Stimulated activated CD4-positive, alpha-beta T cell treated with anti-CD3 and anti-CD28 coated beads, Interleukin-12 subunit alpha, Interleukin-12 subunit beta, amount 100 ng/mL, for 24 hours (primary cell): ENCODE results near the gene GABARAP.

ENCODE experiments used
- DNase-seq, 2 experiments: peaks; one replicate each; pipeline ENCODE4 v3.0.0-alpha.2; 2020; ENCODE audit warnings: low read depth in 2 of 2

Gene GABARAP

DNA sequence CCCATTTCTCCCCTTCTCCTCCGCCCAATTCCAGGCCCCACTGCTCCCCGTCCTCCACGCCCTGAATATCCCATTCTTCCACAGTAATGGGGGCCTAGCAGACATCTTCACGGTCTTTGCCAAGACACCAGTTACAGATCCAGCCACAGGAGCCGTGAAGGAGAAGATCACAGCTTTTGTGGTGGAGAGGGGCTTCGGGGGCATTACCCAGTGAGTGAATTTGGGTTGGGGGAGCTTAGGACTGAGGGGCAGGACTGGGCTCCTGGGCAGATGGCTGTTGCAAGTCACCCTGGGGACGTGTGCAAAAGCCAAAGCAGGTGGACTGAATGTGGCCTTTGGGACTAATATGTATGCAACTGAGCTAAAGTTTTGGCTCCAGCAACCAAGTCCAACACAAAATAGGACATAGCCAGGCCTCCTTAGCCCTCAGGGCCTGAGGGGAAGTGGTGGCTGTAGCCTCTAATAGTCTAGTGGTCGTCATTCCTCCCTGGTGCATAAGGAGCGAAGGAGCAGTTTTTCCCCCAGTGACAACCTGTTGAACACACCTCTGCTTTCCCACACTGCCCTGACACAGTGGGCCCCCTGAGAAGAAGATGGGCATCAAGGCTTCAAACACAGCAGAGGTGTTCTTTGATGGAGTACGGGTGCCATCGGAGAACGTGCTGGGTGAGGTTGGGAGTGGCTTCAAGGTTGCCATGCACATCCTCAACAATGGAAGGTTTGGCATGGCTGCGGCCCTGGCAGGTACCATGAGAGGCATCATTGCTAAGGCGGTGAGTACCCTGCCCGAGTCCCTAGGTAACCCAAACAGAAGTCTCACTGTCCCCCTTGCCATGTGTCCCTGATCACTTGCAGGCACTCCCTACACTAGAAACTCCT is 19.9 kb downstream of the GABARAP start:
- no peak for DNase-seq

DNA sequence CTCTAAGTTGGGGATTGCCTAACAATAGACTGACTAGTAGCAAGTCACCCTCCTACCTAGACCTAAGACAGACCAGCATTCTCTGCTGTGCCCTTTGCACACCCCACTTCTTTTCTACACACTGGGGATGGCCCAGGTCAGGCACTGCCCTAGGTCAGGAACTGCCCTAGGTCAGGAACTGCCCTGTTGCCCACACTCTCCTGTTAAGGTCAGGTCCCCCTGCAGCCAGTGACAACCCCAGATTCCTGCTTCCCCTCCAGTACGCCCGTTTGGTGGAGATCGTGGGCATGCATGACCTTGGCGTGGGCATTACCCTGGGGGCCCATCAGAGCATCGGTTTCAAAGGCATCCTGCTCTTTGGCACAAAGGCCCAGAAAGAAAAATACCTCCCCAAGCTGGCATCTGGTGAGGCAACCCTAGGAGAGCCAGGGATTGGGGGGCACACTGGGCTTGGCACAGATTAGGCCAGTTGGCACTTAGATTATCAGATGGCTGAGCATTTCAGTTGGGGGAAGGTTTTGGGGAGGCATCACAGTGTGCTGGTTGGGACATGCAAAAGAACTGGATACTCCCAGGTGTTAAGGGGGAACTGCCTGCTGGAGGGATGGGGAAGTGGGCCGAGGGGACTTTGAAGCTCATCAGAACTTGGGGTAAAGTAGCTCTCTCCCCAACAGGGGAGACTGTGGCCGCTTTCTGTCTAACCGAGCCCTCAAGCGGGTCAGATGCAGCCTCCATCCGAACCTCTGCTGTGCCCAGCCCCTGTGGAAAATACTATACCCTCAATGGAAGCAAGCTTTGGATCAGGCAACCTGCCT is 20.8 kb downstream of the GABARAP start:
- DNase-seq, result no peak

DNA sequence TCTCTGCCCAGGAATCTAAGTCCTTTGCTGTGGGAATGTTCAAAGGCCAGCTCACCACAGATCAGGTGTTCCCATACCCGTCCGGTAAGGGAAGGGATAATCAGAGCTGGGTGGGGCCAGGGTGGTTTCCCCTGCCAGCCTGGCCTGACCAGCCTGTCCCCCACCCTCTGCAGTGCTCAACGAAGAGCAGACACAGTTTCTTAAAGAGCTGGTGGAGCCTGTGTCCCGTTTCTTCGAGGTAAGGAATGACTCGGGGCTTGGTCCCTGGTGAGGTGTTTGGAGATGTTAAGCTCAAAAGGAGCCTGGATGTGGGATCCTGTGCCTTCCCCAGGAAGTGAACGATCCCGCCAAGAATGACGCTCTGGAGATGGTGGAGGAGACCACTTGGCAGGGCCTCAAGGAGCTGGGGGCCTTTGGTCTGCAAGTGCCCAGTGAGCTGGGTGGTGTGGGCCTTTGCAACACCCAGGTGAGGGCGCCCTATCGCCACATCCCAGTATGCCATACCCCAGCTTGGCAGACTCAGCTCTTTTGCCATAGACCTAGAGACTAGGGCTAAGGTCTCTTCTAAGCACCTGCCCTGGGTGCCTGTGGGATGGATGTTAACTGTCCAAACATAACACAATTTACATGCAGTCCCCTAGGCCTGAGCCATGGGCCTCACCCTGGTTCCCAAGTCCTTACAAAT is 21.5 kb downstream of the GABARAP start:
- no peak for DNase-seq

DNA sequence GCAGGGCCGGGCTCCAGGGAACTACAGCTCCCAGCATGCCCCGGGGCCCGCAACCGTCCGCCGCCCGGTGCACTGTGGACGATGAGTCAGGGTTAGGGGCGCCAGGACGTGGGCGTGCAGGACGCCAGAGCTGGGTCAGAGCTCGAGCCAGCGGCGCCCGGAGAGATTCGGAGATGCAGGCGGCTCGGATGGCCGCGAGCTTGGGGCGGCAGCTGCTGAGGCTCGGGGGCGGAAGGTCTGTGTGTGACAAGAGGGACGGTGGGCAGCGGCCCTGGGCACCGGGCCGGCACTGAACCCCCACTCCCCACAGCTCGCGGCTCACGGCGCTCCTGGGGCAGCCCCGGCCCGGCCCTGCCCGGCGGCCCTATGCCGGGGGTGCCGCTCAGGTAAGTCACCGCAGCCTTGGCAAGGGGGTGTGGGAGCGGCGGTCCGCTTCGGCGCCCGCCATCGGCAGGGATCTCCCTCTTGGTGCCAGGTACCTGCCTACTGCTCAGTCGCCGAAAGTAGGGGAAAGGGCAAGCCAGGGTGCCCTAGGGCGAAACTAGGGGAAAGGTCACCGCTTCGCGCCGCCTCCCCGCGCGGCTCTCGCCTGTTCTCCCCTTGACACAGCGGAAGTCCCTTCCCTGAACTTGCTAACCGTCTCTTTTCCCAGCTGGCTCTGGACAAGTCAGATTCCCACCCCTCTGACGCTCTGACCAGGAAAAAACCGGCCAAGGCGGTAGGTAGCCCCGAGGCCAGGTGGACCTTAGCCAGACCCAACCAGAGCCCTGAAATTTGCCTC is 22.2 kb downstream of the GABARAP start, which contains the start of the genes ACADVL and DLG4:
ACADVL (plus strand) TSS at position 127 of the 781 bp plus-strand sequence; CDS start at position 174, 47 bp downstream.
DLG4 (minus strand) TSS at position 25 of the 781 bp plus-strand sequence.
- DNase-seq, result peak; percentile 72 to 83

DNA sequence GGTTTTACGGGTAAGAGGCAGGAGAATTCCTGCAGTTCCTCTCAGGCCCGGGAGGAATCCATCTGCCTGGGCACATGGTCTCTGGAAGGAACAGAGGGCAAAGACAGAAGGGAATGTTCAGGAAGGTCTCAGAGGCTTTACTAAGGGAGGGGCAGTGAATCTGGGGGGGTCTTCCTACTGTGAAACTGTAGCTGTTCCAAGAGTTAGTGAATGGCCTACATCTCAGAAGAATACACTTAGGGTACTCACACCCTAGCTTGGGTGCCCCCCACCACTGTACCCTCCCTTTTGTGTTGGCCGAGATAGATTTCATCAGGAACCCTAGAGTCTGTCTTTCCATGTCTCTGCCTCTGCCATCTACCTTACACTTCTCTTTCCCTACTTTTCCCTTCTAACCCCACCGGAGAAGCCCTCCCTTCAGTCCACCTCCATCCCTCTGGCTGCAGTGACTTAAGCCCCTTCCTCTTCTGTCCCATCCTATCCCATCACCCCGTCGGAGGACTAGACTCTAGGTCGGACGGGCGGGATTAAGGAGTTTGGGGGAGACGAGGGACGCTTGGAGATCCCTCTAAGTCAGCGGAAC is 22.9 kb downstream of the GABARAP start:
- DNase-seq, result no peak

DNA sequence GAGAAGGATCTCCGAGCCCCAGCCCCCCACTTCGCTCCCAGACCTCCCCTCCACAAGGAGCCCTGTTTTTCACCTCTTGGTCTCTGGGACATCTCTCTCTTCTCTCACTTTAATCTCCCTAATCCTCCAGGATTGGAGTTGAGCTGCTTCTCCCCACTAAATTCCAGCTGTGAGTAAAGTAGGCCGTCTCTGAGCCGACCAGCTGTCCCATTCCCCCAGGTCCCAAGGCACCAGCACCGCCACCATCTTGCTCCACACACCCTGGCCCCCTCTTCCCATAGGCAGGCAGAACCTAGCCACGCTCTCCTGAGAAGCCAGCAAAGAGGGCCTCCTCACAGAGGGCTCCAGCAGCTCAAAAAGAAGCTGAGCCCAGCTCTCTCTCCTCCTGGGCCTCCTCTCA is 23.5 kb downstream of the GABARAP start:
- DNase-seq, result no peak

DNA sequence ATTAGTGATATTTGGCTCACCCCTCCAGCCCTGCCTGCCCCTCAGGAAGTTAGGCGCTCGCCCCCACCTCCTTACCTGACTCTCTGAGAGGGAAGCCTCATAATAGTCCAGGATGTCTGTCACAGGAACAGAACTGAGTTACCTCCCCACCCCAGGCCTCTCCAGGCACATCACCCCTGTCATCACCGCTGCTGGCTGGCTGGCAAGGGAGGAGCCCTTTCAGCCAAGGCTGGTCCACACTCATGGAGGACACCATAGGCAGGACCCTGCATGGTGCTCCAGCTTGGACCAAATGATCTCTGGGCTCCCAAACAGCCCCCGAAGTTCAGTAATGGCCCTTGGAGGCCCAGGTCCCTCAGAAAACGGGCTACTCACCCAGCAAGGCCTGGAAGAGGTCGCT is 24.1 kb downstream of the GABARAP start:
- DNase-seq, result no peak

DNA sequence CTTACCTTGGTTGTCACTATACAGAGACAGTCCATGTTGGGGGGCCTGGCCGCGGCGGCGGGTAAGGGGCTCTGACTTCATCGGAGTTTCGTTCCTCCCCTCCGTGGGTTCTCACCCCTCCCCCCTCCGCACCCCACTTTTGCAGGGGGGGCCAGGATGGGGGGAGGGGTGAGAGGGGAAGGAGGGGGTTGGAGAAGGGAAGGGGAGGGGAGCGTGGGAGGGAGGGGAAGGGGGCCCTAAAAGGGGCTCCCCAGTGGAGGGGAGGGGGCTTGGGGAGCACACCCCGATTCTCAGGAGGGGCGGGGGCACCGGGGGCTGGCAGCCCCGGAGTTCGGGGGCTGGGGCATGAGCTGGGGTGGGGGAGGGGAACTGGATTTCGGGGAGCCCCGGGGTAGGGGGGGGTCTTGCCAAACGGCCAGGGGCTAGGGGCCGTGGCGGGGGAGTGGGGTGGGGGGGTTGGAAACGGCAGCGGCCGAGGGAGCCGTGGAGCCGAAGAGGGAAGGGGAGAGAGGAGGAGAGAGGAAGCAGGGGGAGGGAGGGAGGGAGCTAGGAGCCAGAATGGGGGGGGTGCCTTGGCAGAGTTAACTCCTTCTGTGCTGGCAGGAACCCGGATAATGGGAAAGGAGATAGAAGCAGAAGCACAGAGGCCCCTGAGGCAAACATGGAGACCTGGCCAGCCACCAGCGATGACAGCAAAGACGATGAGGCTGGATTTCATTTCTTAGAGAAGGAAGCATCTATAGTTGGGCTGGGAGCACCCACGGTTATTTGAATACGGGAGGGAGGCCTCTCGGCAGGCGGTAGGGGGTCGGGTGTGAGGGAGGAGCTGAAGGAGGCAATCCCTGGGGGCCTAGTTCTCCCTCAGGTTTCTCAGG is 24.9 kb downstream of the GABARAP start:
- no peak for DNase-seq

DNA sequence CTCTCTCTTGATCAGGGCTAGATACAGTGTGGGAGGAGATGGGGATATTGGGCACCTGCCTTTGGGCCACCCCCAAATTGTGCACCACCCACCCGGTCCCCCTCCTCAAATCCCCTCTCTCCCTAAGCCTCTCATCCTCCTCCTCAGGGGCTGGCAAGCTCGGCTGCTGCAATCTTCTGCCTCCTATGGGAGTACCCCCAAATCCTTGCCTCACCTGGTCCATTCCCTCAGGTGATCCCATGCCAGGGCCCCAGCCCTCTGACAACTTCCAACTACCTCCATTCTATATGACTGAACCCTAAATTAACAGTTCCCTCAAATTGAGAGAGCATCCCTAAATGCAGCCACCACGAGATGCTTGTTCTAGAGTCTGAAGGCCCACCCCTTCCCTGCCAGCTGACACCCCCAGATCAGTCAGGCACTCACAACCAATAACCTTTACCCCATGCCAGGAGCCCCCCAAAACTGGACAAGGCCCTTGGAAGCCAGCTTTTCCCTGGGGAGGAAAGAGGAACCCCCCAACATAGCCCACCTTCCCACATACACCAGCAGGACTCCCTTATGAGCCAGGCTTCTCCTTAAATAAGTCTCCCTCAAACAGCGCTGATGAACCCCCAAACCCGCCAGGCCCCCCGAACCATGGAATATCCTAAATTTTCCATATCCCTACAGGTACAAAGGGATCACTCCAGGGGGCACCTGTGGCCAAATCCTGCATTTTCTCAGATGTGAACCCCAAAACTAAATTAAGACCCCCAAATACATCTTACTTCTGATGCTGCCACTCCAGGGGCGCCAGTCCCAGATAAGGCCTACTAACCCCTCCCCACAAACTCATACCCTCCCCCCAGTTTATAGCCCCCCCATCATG is 25.8 kb downstream of the GABARAP start:
- DNase-seq, result no peak

DNA sequence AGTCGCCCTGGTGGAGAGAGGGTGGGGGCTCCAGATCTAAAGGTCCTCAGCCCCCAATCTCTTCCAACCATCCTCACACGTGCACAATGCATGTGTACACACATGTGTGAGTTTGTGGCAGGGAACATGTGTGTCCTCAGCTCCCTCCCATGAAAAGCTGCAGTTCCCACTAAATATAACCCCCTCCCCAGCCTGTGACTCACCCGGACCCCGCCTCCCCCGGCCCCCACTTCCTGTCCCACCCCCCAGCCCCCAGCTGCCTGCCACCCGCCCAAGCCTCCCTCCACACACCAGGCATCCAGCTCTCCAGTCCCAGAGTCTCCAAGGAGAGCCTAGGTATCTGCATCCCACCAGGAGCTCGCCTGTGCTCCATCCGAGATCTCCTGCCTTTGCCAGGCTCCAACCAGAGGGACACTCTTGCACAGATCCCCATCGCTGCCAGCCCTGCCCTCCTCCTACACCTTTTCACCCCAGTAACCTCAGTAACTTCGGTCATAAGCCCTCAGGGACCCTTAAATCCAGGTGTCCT is 26.5 kb downstream of the GABARAP start:
- no peak for DNase-seq

DNA sequence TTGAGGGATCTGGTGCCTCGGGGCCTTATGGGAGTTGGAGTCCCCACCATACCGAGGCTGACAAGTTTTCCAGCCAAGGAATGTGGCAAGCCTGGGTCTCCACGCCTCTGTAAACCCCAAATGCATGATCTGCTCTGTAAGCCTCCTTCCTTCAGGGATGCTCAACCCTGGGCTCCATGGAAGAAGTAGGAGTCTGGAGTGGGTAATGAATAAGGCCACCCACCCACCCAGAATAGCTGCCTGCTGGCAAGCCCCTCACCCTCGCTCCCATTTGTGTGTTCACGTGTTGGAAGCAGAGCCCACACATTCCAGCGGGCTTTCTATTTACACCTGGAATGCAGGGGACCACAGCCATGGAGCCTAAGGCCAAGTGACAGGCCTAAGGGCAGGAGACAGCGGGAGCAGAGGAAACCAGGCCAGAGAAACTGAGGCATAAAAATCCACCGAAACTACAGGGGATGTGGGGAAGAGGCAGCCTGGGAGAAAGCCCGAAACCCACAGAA is 27.1 kb downstream of the GABARAP start:
- no peak for DNase-seq

DNA sequence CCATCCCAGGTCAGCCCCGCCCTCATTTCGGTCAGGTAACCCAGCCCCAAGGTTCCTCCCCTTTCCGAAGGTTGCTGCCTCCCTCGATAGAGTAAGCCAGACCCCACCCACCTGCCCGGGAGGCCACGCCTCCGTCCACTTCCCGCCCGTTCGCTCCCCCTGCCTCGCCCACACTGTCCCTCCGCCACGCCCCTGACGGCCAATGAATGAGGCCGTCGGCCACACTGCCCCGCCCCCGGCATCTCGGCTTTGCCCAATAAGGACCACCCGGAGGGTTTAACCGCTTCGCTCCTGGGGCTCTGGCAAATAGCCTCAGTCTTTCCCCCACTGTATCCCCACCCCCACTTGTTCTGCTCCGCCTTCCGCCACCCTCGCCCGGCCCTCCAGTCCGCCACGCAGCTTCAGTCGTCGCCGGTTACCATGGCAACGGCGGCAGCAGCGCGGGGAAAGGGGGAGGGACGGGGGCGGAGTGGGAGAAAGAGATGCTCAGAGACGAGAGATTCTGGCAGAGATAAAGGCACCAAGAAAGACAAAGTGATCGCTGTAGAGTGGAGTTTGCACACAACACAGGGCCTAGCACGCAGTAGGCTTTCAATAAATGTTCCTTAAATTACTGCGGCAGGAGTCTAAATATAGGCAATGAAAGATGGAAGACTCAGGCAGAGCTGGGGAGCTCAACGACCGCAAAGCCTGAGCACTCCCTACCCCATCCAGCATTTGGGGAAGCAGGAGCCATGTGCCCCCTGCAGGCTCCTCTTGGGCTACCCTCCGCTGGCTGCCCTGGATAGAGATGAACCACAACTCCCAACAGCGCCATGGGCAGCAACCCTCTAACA is 27.7 kb downstream of the GABARAP start:
- DNase-seq, result peak; percentile 99 to 100

DNA sequence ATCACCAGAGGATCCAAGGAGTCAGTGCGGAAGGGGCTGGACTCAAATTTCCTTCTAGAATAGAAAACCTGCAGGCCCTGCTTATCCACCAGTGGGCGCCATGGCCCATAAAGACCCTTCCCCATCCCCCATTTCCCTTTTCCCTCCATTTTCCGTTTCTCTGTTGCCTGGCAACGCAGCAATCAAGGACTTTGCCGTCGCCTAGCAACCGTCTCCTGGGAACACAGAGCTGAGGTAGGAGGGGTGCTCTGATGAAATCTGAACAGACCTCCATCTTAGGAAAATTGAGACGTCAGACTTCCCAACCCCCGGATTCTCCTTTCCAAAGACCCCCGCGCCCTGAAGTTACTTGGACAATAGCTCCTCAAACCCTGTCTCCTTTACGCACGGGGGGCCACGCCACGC is 28.4 kb downstream of the GABARAP start:
- no peak for DNase-seq

DNA sequence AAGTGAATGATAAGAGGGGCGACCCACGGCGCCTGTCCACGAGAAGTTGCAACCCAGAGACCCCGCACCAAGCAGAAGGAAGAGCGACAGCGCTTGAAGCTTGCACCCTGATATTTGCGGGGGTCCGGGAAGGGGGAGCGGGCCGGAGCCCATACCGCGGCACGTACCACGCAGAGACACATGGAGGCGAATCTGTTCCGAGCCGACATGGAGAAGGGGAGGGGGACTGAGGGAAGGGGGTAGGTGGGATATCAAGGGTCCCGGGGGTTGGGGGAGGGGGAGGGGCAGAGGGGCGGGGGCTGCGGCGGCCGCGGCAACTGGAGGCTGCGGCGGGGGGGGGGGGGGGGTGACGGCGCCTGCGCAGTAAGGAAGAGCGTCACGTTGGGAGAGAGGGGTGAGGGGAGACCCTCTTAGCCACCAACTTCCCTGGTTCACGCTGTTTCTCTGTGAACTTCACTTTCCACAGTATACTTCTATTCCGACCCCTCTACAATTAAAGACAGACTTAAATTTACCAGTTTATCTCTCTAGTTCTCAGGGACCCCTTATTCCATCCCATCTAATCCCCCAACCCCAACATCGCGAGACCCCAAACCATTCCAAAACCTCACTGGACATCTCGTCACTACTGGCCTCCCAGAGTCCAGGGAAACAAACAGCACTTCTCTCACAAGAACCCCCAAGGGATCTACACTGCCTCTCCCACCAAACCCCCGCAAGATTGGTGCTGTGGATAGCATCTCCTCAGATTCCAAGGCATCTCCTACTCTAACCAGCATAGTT is 30.6 kb downstream of the GABARAP start:
- no peak for DNase-seq

DNA sequence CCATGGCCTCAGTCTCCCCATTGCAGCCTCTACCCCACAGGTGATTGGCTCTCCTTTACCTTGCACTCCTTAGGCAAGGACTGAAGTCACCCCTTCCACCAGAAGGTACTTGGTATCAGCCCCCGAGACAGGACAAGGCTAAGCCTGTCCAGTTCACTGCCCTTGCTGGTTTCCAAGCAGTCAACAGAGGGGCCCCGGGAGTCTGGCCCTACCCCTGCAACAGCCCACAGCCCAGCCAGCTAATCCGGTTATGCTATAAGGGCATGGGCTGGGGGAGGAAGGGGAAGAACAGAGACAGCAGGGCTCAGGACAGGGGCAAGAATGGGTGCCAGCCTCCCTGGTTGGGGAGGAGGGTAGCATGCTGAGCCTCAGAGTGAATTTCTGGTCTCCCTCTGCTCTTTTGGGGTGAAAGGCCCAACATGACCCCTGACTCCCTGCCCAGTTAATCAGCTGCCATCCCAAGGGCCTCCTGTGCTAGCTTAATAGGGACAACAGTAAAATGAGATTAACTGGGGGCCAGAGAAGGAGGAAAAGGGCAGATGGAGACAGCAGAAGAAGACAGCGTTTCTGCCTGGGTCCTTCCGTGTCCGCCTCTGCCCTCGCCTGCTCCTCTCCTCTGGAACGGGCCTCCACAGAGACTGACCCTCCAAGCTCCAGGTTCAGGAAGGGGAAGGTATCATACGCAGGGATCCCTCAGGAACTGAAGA is 33.3 kb downstream of the GABARAP start:
- DNase-seq, result no peak

DNA sequence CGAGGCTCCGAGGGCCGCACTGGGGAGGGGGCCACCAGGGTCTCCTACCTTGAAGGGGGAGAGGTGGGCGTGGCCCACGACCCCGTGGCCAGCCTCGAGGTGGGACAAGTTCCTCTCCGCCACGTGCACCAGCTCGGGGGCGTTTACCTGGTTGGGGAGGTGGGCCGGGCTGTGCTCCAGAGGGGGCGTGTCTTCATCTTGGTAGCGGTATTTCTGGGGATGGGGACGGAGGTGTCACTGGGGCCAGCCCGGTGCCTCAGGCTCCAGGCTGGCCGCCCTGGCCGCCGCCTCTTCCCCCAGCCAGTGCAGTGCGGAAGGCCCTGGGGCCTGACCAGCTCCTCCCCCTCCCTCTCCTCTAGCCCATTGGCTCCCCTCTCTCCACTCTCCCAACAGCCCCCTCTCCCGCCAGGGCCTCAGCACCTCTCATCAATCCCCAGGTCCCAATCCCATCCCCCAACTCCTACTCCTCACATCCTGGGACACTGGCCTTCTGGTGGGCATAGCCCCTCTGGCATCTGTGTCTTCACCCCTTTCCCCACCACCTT is 34.1 kb downstream of the GABARAP start:
- no peak for DNase-seq
